Activated T-helper 2 cell treated with anti-CD3 and anti-CD28 coated beads, Interferon-gamma antibody, Interleukin-2, Interleukin-4, amounts not matched to agents 10 μg/mL and 5 μg/mL and 100 μg/mL, durations not matched to agents 14 hours and 24 hours and 36 hours (primary cell): Measurements from ENCODE around the gene METTL15. TPM values are rescaled to one million over a fixed set of nuclear protein-coding genes. Genes with fewer than 3 reads are reported as not detected.
A peak's percentile ranks its signal among the peaks of the same experiment; 100 is the strongest.
"Not testable (repeated sequence)": the region's sequence is repeated elsewhere in the genome, so short reads cannot be mapped to it uniquely, and the experiment has no call there.

Experiments
- DNase-seq: peaks from one replicate; pipeline ENCODE4 v3.0.0; 2021; ENCODE audit warnings: low spot score
- H3K27ac Mint-ChIP-seq: one replicate; pipeline ENCODE4 v1.8.0; 2021; ENCODE audit warnings: mixed read lengths
- H3K27me3 Mint-ChIP-seq: one replicate; pipeline ENCODE4 v1.8.0; 2021; ENCODE audit warnings: low read depth, mixed read lengths
- H3K36me3 Mint-ChIP-seq: one replicate; pipeline ENCODE4 v1.8.0; 2021; ENCODE audit warnings: low read depth, mixed read lengths
- H3K4me1 Mint-ChIP-seq: one replicate; pipeline ENCODE4 v1.8.0; 2021; ENCODE audit warnings: low read depth, mixed read lengths
- H3K4me3 Mint-ChIP-seq: one replicate; pipeline ENCODE4 v1.8.0; 2021; ENCODE audit warnings: low read depth, mild to moderate bottlenecking, moderate library complexity, mixed read lengths
- H3K9me3 Mint-ChIP-seq: one replicate; pipeline ENCODE4 v1.8.0; 2021; ENCODE audit warnings: mixed read lengths
- intact Hi-C: fragments of 100-400 bp; cut with micrococcal nuclease; formaldehyde crosslinking; loops from one replicate; pipeline ENCODE4 v1.15.1; 2023
- total RNA-seq: library from RNA; stranded (reverse); gene quantifications from 2 replicates; pipeline ENCODE4 v1.2.3, GENCODE V29; 2022

METTL15 gene
- total RNA-seq, 1 donor from 2014 or later = 17.4 TPM

- Mint-ChIP-seq H3K27me3 (no peaks in the 10 kb centered on the region), H3K9me3 (no peaks in the 10 kb centered on the region), H3K4me1 (peaks cover 31% of the 10 kb centered on the region), H3K36me3 (peaks cover 20% of the 10 kb centered on the region), H3K27ac (no peak overlapping the region), H3K4me3 (no peak overlapping the region)
- intact Hi-C loops = no loop called here
- no peak for DNase-seq
These were observed 7.5 kb upstream of the METTL15 start for GRCh38 chr11:28100665-28101064.

- peaks cover 35% of the 10 kb centered on the region for H3K4me1 Mint-ChIP-seq
- H3K9me3 Mint-ChIP-seq, intact Hi-C loops, DNase-seq, H3K27me3 Mint-ChIP-seq, H3K4me3 Mint-ChIP-seq: not testable (repeated sequence)
- H3K27ac Mint-ChIP-seq = peak overlapping the region; percentile 11
- peaks cover 14% of the 10 kb centered on the region for H3K36me3 Mint-ChIP-seq
These were observed 5.9 kb upstream of the METTL15 start for GRCh38 chr11:28102300-28102699.

GRCh38 chr11:28104425-28104824, 3.8 kb upstream of the METTL15 start:
- Mint-ChIP-seq H3K4me1 (peaks cover 33% of the 10 kb centered on the region), H3K27ac (no peak overlapping the region), H3K36me3 (peaks cover 10% of the 10 kb centered on the region), H3K4me3 (no peak overlapping the region), H3K27me3 (no peaks in the 10 kb centered on the region), H3K9me3 (no peaks in the 10 kb centered on the region)
- no peak for DNase-seq
- intact Hi-C loops = no loop called here

GRCh38 chr11:28104984-28105383, 3.2 kb upstream of the METTL15 start:
- peaks cover 10% of the 10 kb centered on the region for H3K36me3 Mint-ChIP-seq
- H3K27ac Mint-ChIP-seq = no peak overlapping the region
- no peak overlapping the region for H3K4me3 Mint-ChIP-seq
- H3K4me1 Mint-ChIP-seq = peaks cover 34% of the 10 kb centered on the region
- no peaks in the 10 kb centered on the region for H3K9me3 Mint-ChIP-seq
- no peaks in the 10 kb centered on the region for H3K27me3 Mint-ChIP-seq
- no peak for DNase-seq
- intact Hi-C loops = loop anchor here (5.0 kb wide), 1 partner anchor 33 kb away; no protein-coding TSS in a partner anchor

- no peak for DNase-seq
- peak overlapping the region; percentile 81 for H3K27ac Mint-ChIP-seq
- H3K9me3 Mint-ChIP-seq = no peaks in the 10 kb centered on the region
- intact Hi-C loops = loop anchor here (5.0 kb wide), 1 partner anchor 34 kb away; no protein-coding TSS in a partner anchor
- H3K4me3 Mint-ChIP-seq = peak overlapping the region; percentile 98
- H3K36me3 Mint-ChIP-seq = peaks cover 10% of the 10 kb centered on the region
- peaks cover 39% of the 10 kb centered on the region for H3K4me1 Mint-ChIP-seq
- H3K27me3 Mint-ChIP-seq = no peaks in the 10 kb centered on the region
These were observed 2.3 kb upstream of the METTL15 start for GRCh38 chr11:28105869-28106268.

GRCh38 chr11:28106353-28107043, 1.7 kb upstream of the METTL15 start:
- peaks cover 42% of the 10 kb centered on the region for H3K4me1 Mint-ChIP-seq

GRCh38 chr11:28107191-28107749, 918 bp upstream of the METTL15 start:
- no peaks in the 10 kb centered on the region for H3K27me3 Mint-ChIP-seq
- no peaks in the 10 kb centered on the region for H3K9me3 Mint-ChIP-seq
- peak overlapping the region; percentile 99 for H3K27ac Mint-ChIP-seq
- intact Hi-C loops = loop anchor here (5.0 kb wide), 1 partner anchor 35 kb away; no protein-coding TSS in a partner anchor
- peaks cover 49% of the 10 kb centered on the region for H3K4me1 Mint-ChIP-seq
- DNase-seq = peak; percentile 12
- peak overlapping the region; percentile 98 for H3K4me3 Mint-ChIP-seq
- H3K36me3 Mint-ChIP-seq = peaks cover 5% of the 10 kb centered on the region

More at GRCh38 chr11:28106353-28107043, 1.7 kb upstream of the METTL15 start:
- H3K27ac Mint-ChIP-seq = peak overlapping the region; percentile 81
- DNase-seq = no peak
- H3K4me3 Mint-ChIP-seq = peak overlapping the region; percentile 98
- no peaks in the 10 kb centered on the region for H3K9me3 Mint-ChIP-seq
- H3K27me3 Mint-ChIP-seq = no peaks in the 10 kb centered on the region
- intact Hi-C loops = loop anchor here (5.0 kb wide), 1 partner anchor 34 kb away; no protein-coding TSS in a partner anchor
- peaks cover 10% of the 10 kb centered on the region for H3K36me3 Mint-ChIP-seq

- Mint-ChIP-seq H3K27me3 (no peaks in the 10 kb centered on the region), H3K4me1 (peaks cover 48% of the 10 kb centered on the region), H3K27ac (peak overlapping the region; percentile 99), H3K9me3 (no peaks in the 10 kb centered on the region), H3K4me3 (peak overlapping the region; percentile 98), H3K36me3 (peaks cover 14% of the 10 kb centered on the region)
- intact Hi-C loops = loop anchor here (1.0 to 5.0 kb wide), 2 partner anchors 37 to 603 kb away; partner anchors contain the start of gene LIN7C
- no peak for DNase-seq
These were observed 770 bp downstream of the METTL15 start for GRCh38 chr11:28108958-28109357.

GRCh38 chr11:28110108-28110820, 2.1 kb downstream of the METTL15 start:
- Mint-ChIP-seq H3K27me3 (no peaks in the 10 kb centered on the region), H3K27ac (peak overlapping the region; percentile 99), H3K36me3 (peaks cover 25% of the 10 kb centered on the region), H3K4me1 (peaks cover 43% of the 10 kb centered on the region), H3K9me3 (no peaks in the 10 kb centered on the region), H3K4me3 (peak overlapping the region; percentile 98)
- intact Hi-C loops = no loop called here
- DNase-seq = peak; percentile 48

GRCh38 chr11:28110821-28111200, 2.6 kb downstream of the METTL15 start:
- DNase-seq = no peak
- Mint-ChIP-seq H3K27ac (peak overlapping the region; percentile 99), H3K27me3 (no peaks in the 10 kb centered on the region), H3K36me3 (peaks cover 27% of the 10 kb centered on the region), H3K4me3 (peak overlapping the region; percentile 98), H3K9me3 (no peaks in the 10 kb centered on the region), H3K4me1 (peaks cover 39% of the 10 kb centered on the region)
- intact Hi-C loops = no loop called here

GRCh38 chr11:28114116-28114515, 5.9 kb downstream of the METTL15 start:
- Mint-ChIP-seq H3K36me3 (peaks cover 33% of the 10 kb centered on the region), H3K4me3 (no peak overlapping the region), H3K27me3 (no peaks in the 10 kb centered on the region), H3K4me1 (peaks cover 33% of the 10 kb centered on the region), H3K27ac (no peak overlapping the region), H3K9me3 (no peaks in the 10 kb centered on the region)
- DNase-seq = no peak
- intact Hi-C loops = no loop called here

GRCh38 chr11:28114731-28115130, 6.5 kb downstream of the METTL15 start:
- DNase-seq = no peak
- H3K36me3 Mint-ChIP-seq = peaks cover 33% of the 10 kb centered on the region
- no peak overlapping the region for H3K27ac Mint-ChIP-seq
- no peaks in the 10 kb centered on the region for H3K9me3 Mint-ChIP-seq
- intact Hi-C loops = no loop called here
- no peaks in the 10 kb centered on the region for H3K27me3 Mint-ChIP-seq
- H3K4me1 Mint-ChIP-seq = peaks cover 27% of the 10 kb centered on the region
- H3K4me3 Mint-ChIP-seq = no peak overlapping the region

GRCh38 chr11:28117712-28118111, 9.5 kb downstream of the METTL15 start:
- peaks cover 30% of the 10 kb centered on the region for H3K36me3 Mint-ChIP-seq
- intact Hi-C loops = no loop called here
- no peaks in the 10 kb centered on the region for H3K9me3 Mint-ChIP-seq
- H3K27me3 Mint-ChIP-seq = no peaks in the 10 kb centered on the region
- no peak overlapping the region for H3K4me3 Mint-ChIP-seq
- DNase-seq = no peak
- H3K27ac Mint-ChIP-seq = no peak overlapping the region
- peaks cover 8% of the 10 kb centered on the region for H3K4me1 Mint-ChIP-seq
